Esophagus squamous epithelium (tissue), 4 donors: ENCODE data around the gene CCNYL1.

Source experiments
- CTCF ChIP-seq, 6 experiments: fragments of 450-650 bp in 4 of 6; fragments of 200-600 bp in 2 of 6; sonication (generic) in 2 of 6; IDR thresholded peaks; one replicate each; pipeline ENCODE4 v1.5.1; 2016 to 2019; ENCODE audit warnings: antibody characterized with exemption in 6 of 6, mild to moderate bottlenecking in 4 of 6, moderate library complexity in 4 of 6
- POLR2A ChIP-seq, 4 donors: fragments of 450-650 bp; IDR thresholded peaks; one replicate each; pipeline ENCODE4 v1.6.1; 2017; ENCODE audit warnings: antibody characterized with exemption in 4 of 4, mild to moderate bottlenecking in 4 of 4, moderate library complexity in 3 of 4

- TF ChIP-seq CTCF (IDR thresholded peaks at IDR 0.05) (no peak), POLR2A (IDR thresholded peaks at IDR 0.05) (no peak)
These were observed 4.6 kb downstream of the CCNYL1 start for GRCh38 chr2:207716056-207716455.
